ENCODE results near the gene LAMTOR5. TPM values are rescaled to one million over a fixed set of nuclear protein-coding genes. Genes with fewer than 3 reads are reported as not detected.
A peak's percentile ranks its signal among the peaks of the same experiment; 100 is the strongest.

Gene LAMTOR5
- total RNA-seq, 4 donors from 2014 or later = 45.1 to 99.0 (median 65.5) TPM

DNA sequence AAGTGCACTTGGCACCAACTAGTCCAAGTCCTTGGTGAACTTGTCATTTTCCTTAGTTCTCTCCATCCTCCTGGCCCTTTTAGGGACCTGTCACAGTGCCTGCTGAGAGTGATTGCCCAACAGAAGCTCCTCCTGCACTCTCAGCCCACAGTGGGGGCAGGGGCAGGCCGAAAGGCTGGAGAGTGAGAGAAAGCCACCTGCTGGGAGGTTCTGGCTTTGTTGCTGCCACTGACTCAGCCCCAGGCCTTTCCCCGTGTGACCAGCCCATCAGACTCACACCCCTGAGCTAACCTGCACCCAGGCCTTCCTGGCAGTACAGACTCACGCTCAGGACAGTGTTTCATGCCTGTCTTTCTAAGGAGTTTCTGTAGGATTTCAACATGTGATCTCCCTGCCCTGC lies 26.3 kb upstream of the LAMTOR5 start:
- TF ChIP-seq, protein P1, sequence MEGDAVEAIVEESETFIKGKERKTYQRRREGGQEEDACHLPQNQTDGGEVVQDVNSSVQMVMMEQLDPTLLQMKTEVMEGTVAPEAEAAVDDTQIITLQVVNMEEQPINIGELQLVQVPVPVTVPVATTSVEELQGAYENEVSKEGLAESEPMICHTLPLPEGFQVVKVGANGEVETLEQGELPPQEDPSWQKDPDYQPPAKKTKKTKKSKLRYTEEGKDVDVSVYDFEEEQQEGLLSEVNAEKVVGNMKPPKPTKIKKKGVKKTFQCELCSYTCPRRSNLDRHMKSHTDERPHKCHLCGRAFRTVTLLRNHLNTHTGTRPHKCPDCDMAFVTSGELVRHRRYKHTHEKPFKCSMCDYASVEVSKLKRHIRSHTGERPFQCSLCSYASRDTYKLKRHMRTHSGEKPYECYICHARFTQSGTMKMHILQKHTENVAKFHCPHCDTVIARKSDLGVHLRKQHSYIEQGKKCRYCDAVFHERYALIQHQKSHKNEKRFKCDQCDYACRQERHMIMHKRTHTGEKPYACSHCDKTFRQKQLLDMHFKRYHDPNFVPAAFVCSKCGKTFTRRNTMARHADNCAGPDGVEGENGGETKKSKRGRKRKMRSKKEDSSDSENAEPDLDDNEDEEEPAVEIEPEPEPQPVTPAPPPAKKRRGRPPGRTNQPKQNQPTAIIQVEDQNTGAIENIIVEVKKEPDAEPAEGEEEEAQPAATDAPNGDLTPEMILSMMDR (IDR thresholded peaks at IDR 0.05) = peak in 1 of 6 experiments; percentile 12
- TF ChIP-seq POLR2A (IDR thresholded peaks at IDR 0.05) = no peak
- DNase-seq = no peak

DNA sequence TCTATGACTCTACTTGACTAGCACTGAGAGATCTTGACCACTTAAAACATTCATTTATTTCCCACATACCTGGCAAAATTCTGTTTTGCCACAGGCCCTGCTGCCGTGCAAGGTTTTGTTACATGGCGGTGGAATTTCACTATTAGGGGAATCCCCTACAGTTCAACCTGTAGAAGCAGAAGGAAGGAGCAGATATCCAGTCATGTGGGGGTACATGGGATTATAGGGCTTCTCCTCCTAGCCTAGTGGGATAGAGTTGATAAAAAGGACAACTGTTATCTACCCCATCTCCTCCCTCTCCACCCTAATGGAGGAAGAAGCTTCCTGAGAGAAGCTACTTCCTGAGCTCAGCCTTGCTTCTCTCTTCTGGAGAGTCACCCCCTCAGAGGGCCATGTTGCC lies 25.7 kb upstream of the LAMTOR5 start:
- Histone ChIP-seq H3K4me3 (no peak overlapping the region), H3K4me1 (no peaks in the 10 kb centered on the region), H3K36me3 (no peaks in the 10 kb centered on the region), H3K9me3 (no peaks in the 10 kb centered on the region), H3K27ac (no peak overlapping the region), H3K27me3 (no peaks in the 10 kb centered on the region)
- no peak for TF ChIP-seq POLR2A (IDR thresholded peaks at IDR 0.05)
- TF ChIP-seq, protein P1 (IDR thresholded peaks at IDR 0.05) = no peak
- no peak for DNase-seq

More for the DNA sequence above, 26.3 kb upstream of the LAMTOR5 start:
- H3K4me3 ChIP-seq = no peak overlapping the region
- H3K36me3 ChIP-seq = no peaks in the 10 kb centered on the region
- no peaks in the 10 kb centered on the region for H3K9me3 ChIP-seq
- no peaks in the 10 kb centered on the region for H3K4me1 ChIP-seq
- no peaks in the 10 kb centered on the region for H3K27me3 ChIP-seq
- H3K27ac ChIP-seq = no peak overlapping the region

DNA sequence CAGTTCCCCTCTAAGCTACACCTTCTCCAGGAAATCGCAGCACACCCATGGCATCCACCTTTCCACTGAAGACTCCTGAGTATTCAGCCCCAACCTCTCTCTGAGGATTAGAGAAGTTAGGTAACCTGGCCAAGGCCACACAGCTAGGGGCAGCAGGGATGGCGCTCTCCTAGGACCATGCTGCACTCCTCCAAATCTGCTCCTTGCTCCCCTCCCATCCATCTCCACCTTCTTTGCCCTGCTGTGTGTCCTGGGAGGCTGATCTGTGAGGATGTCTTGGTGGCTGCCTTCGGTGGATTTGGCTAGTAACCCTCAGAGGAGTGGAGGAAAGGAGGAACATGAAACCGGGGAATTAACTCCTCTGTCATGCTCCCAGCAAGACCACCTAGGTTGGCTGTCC lies 23.4 kb upstream of the LAMTOR5 start:
- Histone ChIP-seq H3K27me3 (no peaks in the 10 kb centered on the region), H3K4me1 (no peaks in the 10 kb centered on the region), H3K9me3 (no peaks in the 10 kb centered on the region), H3K36me3 (no peaks in the 10 kb centered on the region), H3K4me3 (no peak overlapping the region), H3K27ac (no peak overlapping the region)
- no peak for TF ChIP-seq POLR2A (IDR thresholded peaks at IDR 0.05)
- TF ChIP-seq, protein P1 (IDR thresholded peaks at IDR 0.05) = no peak
- DNase-seq = no peak

DNA sequence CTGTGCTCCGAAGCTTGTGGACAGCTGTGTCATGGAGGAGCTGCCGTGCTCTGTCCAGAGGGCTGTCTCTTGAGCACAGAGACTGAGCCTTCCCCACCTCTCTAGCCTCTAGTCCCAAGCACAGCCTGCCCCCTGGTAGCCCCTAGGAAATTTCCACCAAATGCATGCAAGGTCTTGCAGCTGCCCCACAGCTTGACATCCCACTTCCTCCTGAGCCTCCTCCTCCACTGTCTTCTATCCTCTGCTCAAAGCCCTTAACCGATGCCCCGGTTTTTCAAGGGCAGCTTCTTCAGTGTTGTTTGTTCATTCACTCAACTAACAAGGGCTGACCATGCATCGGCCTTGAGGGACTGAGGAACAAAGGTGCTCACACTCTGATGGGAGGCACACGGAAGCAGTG lies 22.9 kb upstream of the LAMTOR5 start:
- H3K27ac ChIP-seq = no peak overlapping the region
- no peak for DNase-seq
- H3K36me3 ChIP-seq = no peaks in the 10 kb centered on the region
- no peaks in the 10 kb centered on the region for H3K4me1 ChIP-seq
- no peak overlapping the region for H3K4me3 ChIP-seq
- no peak for TF ChIP-seq POLR2A (IDR thresholded peaks at IDR 0.05)
- no peaks in the 10 kb centered on the region for H3K9me3 ChIP-seq
- no peaks in the 10 kb centered on the region for H3K27me3 ChIP-seq

DNA sequence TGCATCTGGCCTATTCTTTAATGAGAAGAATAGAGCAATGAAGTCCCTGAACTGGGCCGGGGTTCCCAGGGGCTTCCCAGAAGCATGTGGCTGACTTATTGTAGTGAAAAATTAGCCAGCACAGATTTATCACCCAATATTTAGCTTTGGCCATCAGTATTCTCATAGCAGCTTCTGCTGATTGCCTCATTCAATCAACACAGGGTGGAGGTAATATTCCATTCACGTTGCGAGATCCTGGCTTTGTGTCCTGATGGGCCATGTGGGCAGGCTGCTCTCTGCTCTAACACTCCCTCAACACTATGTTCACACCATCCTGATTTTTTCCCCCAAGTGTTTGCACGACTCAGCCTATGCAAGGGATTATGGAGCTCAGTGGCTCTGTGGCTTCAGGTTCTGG lies 21.5 kb upstream of the LAMTOR5 start:
- no peaks in the 10 kb centered on the region for H3K9me3 ChIP-seq
- H3K4me1 ChIP-seq = no peaks in the 10 kb centered on the region
- H3K27ac ChIP-seq = no peak overlapping the region
- TF ChIP-seq, protein P1 (IDR thresholded peaks at IDR 0.05) = no peak
- TF ChIP-seq POLR2A (IDR thresholded peaks at IDR 0.05) = no peak
- H3K4me3 ChIP-seq = no peak overlapping the region
- H3K27me3 ChIP-seq = no peaks in the 10 kb centered on the region
- H3K36me3 ChIP-seq = no peaks in the 10 kb centered on the region
- no peak for DNase-seq

DNA sequence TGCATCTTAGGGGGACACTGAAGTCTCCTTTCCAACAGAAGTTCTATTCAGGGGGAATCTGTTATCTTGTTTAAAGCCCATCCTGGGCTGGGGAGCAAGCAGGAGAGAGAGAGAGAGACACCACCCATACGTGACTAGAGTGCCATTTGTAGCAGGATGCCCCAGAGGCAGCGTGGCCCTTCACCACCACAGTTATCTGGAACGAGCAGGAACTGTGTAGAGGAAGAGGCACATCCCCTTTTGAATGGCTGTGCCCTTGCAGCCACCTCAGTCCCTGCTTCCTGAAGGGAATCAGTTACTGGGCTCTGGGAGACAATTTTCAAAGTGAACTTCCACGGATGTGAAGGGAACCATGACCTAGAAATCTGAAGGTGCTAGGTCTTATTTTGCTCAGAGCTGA lies 19.4 kb upstream of the LAMTOR5 start:
- H3K9me3 ChIP-seq = no peaks in the 10 kb centered on the region
- no peak for DNase-seq
- H3K27me3 ChIP-seq = no peaks in the 10 kb centered on the region
- no peak for TF ChIP-seq POLR2A (IDR thresholded peaks at IDR 0.05)
- TF ChIP-seq, protein P1 (IDR thresholded peaks at IDR 0.05) = no peak
- no peaks in the 10 kb centered on the region for H3K36me3 ChIP-seq
- no peak overlapping the region for H3K27ac ChIP-seq
- no peak overlapping the region for H3K4me3 ChIP-seq
- no peaks in the 10 kb centered on the region for H3K4me1 ChIP-seq

Data from Peyer's patch (tissue), 4 donors.